ENCODE results near the gene DISP2.

DNA sequence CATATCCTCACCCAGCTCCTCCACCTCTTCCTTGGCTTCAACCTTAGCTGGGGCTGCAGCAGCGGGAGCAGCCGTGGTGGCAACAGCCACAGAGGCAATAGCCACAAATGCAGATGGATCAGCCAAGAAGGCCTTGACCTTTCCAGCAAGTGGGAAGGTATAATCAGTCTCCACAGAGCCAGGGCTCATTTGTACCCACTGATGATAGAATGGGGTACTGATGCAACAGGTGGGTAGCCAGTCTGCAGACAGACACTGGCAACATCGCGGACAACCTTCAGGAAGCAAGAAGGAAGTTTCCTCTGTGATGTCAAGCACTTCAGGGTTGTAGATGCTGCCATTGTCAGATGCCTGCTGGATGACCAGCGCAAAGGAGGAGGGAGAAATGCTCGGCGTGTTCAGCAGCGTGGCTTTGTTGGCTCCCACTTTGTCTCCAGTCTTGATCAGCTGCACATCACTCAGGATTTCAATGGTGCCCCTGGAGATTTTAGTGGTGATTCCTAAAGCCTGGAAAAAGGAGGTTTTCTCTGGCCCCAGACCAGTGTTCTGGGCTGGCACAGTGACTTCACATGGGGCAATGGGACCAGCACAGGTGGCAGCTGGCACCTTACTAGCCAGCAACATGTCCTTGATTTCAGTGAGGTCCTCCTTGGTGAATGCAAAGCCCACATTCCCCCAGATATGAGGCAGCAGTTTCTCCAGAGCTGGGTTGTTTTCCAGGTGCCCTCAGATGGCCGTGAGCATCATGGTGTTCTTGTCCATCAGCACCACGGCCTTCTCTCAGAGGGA is 45.5 kb upstream of the DISP2 start:
- TF ChIP-seq SP1 (IDR thresholded peaks at IDR 0.05), result no peak
- TF ChIP-seq, protein P1, sequence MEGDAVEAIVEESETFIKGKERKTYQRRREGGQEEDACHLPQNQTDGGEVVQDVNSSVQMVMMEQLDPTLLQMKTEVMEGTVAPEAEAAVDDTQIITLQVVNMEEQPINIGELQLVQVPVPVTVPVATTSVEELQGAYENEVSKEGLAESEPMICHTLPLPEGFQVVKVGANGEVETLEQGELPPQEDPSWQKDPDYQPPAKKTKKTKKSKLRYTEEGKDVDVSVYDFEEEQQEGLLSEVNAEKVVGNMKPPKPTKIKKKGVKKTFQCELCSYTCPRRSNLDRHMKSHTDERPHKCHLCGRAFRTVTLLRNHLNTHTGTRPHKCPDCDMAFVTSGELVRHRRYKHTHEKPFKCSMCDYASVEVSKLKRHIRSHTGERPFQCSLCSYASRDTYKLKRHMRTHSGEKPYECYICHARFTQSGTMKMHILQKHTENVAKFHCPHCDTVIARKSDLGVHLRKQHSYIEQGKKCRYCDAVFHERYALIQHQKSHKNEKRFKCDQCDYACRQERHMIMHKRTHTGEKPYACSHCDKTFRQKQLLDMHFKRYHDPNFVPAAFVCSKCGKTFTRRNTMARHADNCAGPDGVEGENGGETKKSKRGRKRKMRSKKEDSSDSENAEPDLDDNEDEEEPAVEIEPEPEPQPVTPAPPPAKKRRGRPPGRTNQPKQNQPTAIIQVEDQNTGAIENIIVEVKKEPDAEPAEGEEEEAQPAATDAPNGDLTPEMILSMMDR (IDR thresholded peaks at IDR 0.05; ENCODE audit: low read depth, low read length, missing input control), result no peak
- TF ChIP-seq FOXA1 (IDR thresholded peaks at IDR 0.05), result no peak
- TF ChIP-seq, protein P2, sequence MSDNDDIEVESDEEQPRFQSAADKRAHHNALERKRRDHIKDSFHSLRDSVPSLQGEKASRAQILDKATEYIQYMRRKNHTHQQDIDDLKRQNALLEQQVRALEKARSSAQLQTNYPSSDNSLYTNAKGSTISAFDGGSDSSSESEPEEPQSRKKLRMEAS (IDR thresholded peaks at IDR 0.05), result no peak
- TF ChIP-seq HNF4A (conservative IDR thresholded peaks at IDR 0.05), result no peak
- TF ChIP-seq RXRA (IDR thresholded peaks at IDR 0.05), result no peak
- TF ChIP-seq, protein P3, sequence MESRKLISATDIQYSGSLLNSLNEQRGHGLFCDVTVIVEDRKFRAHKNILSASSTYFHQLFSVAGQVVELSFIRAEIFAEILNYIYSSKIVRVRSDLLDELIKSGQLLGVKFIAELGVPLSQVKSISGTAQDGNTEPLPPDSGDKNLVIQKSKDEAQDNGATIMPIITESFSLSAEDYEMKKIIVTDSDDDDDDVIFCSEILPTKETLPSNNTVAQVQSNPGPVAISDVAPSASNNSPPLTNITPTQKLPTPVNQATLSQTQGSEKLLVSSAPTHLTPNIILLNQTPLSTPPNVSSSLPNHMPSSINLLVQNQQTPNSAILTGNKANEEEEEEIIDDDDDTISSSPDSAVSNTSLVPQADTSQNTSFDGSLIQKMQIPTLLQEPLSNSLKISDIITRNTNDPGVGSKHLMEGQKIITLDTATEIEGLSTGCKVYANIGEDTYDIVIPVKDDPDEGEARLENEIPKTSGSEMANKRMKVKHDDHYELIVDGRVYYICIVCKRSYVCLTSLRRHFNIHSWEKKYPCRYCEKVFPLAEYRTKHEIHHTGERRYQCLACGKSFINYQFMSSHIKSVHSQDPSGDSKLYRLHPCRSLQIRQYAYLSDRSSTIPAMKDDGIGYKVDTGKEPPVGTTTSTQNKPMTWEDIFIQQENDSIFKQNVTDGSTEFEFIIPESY (IDR thresholded peaks at IDR 0.05), result no peak
- no peak for TF ChIP-seq JUND (IDR thresholded peaks at IDR 0.05)
- TF ChIP-seq EGR1 (IDR thresholded peaks at IDR 0.05; ENCODE audit: low read depth in 2 of 2), result no peak
- TF ChIP-seq TAF1 (conservative IDR thresholded peaks at IDR 0.05), result no peak
- no peak for TF ChIP-seq RAD21 (IDR thresholded peaks at IDR 0.05)
- TF ChIP-seq, protein P4, sequence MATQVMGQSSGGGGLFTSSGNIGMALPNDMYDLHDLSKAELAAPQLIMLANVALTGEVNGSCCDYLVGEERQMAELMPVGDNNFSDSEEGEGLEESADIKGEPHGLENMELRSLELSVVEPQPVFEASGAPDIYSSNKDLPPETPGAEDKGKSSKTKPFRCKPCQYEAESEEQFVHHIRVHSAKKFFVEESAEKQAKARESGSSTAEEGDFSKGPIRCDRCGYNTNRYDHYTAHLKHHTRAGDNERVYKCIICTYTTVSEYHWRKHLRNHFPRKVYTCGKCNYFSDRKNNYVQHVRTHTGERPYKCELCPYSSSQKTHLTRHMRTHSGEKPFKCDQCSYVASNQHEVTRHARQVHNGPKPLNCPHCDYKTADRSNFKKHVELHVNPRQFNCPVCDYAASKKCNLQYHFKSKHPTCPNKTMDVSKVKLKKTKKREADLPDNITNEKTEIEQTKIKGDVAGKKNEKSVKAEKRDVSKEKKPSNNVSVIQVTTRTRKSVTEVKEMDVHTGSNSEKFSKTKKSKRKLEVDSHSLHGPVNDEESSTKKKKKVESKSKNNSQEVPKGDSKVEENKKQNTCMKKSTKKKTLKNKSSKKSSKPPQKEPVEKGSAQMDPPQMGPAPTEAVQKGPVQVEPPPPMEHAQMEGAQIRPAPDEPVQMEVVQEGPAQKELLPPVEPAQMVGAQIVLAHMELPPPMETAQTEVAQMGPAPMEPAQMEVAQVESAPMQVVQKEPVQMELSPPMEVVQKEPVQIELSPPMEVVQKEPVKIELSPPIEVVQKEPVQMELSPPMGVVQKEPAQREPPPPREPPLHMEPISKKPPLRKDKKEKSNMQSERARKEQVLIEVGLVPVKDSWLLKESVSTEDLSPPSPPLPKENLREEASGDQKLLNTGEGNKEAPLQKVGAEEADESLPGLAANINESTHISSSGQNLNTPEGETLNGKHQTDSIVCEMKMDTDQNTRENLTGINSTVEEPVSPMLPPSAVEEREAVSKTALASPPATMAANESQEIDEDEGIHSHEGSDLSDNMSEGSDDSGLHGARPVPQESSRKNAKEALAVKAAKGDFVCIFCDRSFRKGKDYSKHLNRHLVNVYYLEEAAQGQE (IDR thresholded peaks at IDR 0.05), result no peak
- TF ChIP-seq, protein P5, sequence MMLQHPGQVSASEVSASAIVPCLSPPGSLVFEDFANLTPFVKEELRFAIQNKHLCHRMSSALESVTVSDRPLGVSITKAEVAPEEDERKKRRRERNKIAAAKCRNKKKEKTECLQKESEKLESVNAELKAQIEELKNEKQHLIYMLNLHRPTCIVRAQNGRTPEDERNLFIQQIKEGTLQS (IDR thresholded peaks at IDR 0.05), result no peak

Measured in liver (tissue), 3 donors.